Lung (tissue), 12 donors: ENCODE measurements around the gene MYZAP. TPM values are rescaled to one million over a fixed set of nuclear protein-coding genes. Genes with fewer than 3 reads are reported as not detected.

Experiments used
- ATAC-seq: fragments of 200-7000 bp; cut with Tn5 transposase; one replicate; pipeline ENCODE4 v1.9.1; 2020; ENCODE audit warnings: moderate number of reproducible peaks; ENCODE audit not compliant: insufficient read depth, low FRiP score
- DNase-seq, 3 donors: peaks; one replicate each; pipeline ENCODE4 v3.0.0-alpha.2; 2013 to 2017
- H3K27ac ChIP-seq, 2 donors: one replicate each; pipeline ENCODE4 v1.5.1; 2013; ENCODE audit warnings: mild to moderate bottlenecking in 2 of 2, moderate library complexity in 2 of 2, control low read depth in 1 of 2, inconsistent platforms in 1 of 2, low read depth in 1 of 2, low read length in 1 of 2
- H3K27me3 ChIP-seq, 3 donors: one replicate each; pipeline ENCODE4 v1.5.1; 2013; ENCODE audit warnings: low read length in 2 of 3; ENCODE audit not compliant: control insufficient read depth in 3 of 3, insufficient read depth in 3 of 3
- H3K36me3 ChIP-seq, 4 donors: one replicate each; pipeline ENCODE4 v1.5.1; 2013; ENCODE audit warnings: low read length in 4 of 4, mild to moderate bottlenecking in 1 of 4, moderate library complexity in 1 of 4; ENCODE audit not compliant: control insufficient read depth in 4 of 4, insufficient read depth in 4 of 4
- H3K4me1 ChIP-seq, 5 donors: one replicate each; pipeline ENCODE4 v1.5.1; 2013; ENCODE audit warnings: low read length in 5 of 5, mild to moderate bottlenecking in 2 of 5, moderate library complexity in 1 of 5; ENCODE audit not compliant: control insufficient read depth in 5 of 5, insufficient read depth in 5 of 5
- H3K4me3 ChIP-seq: one replicate; pipeline ENCODE4 v1.5.1; 2013; ENCODE audit warnings: mild to moderate bottlenecking, control low read depth, moderate library complexity
- H3K9ac ChIP-seq, 2 donors: one replicate each; pipeline ENCODE4 v1.5.1; 2013; ENCODE audit warnings: low read length in 2 of 2, control low read depth in 1 of 2; ENCODE audit not compliant: insufficient read depth in 1 of 2
- H3K9me3 ChIP-seq, 4 donors: one replicate each; pipeline ENCODE4 v1.5.1; 2013; ENCODE audit warnings: low read length in 3 of 4, mild to moderate bottlenecking in 1 of 4, moderate library complexity in 1 of 4; ENCODE audit not compliant: control insufficient read depth in 4 of 4, insufficient read depth in 3 of 4
- WGBS, 2 donors: extraction: QIAGEN DNeasy Blood & Tissue Kit; methylation state at CpG; one replicate each; pipeline ENCODE4 v1.1.7; 2013; 5-methylcytosine and 5-hydroxymethylcytosine counted together
- polyA plus RNA-seq, 2 donors: library from polyadenylated mRNA; stranded (reverse); fragments of 200-250 nt; gene quantifications; one replicate each; pipeline ENCODE4 v1.2.1, GENCODE V29; 2013
- total RNA-seq, 2 donors: library from RNA; depleted of rRNA in 1 of 2; stranded (reverse); fragments of >200 nt in 1 of 2; gene quantifications; one replicate each; pipeline ENCODE4 v1.2.1, GENCODE V29; 2014 to 2021
- TF ChIP-seq, protein P1 (sequence below): IDR thresholded peaks from 2 replicates; pipeline ENCODE4 v1.5.1; 2012; ENCODE audit warnings: mild to moderate bottlenecking; ENCODE audit errors: control extremely low read depth, extremely low read depth
- donor health status: control.
- donor health status: control.
- donor health status: Bipolar disorder and iron deficiency.
- donor health status: healthy.
- donor health status: DM: yes; HTN: yes; CAD: no.

The MYZAP gene
- total and polyA plus RNA-seq, 4 donors: 6.9 to 36.9 (median 11.6) TPM

DNA sequence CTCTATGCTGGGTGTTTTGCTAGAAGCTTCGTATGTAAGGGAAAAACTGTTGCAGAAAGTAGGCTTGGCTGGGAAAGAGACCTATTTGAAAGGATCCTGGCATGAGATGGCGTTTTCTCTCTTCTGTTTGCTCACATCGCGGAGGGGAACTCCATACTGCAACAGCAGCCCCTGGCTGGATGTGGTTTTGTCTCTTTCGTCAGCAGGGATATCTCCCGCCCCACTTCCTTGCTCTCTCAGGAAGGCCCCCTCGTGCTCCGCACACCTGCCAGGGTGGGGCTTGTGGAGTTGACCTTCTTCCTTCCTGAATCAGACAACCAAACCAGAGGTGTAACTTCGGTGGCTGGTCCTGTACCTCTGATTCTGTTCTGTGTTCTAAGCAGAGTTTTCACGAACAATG is 26.4 kb upstream of the MYZAP start:
- peaks cover 0 to 17% (median 3%) of the 10 kb centered on the region in 5 donors for H3K4me1 ChIP-seq
- H3K27ac ChIP-seq: peak overlapping the region; percentile 18 to 84
- ATAC-seq (no peak), DNase-seq (peak in 2 of 3 donors; percentile 57 to 68)
- TF ChIP-seq, protein P1, sequence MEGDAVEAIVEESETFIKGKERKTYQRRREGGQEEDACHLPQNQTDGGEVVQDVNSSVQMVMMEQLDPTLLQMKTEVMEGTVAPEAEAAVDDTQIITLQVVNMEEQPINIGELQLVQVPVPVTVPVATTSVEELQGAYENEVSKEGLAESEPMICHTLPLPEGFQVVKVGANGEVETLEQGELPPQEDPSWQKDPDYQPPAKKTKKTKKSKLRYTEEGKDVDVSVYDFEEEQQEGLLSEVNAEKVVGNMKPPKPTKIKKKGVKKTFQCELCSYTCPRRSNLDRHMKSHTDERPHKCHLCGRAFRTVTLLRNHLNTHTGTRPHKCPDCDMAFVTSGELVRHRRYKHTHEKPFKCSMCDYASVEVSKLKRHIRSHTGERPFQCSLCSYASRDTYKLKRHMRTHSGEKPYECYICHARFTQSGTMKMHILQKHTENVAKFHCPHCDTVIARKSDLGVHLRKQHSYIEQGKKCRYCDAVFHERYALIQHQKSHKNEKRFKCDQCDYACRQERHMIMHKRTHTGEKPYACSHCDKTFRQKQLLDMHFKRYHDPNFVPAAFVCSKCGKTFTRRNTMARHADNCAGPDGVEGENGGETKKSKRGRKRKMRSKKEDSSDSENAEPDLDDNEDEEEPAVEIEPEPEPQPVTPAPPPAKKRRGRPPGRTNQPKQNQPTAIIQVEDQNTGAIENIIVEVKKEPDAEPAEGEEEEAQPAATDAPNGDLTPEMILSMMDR: no peak
- H3K27me3 ChIP-seq: no peaks in the 10 kb centered on the region
- H3K9me3 ChIP-seq: no peaks in the 10 kb centered on the region
- no peak overlapping the region for H3K9ac ChIP-seq
- WGBS, 2 donors: 8 to 25% methylated on average over 10 of the region's 10 CpGs
- no peaks in the 10 kb centered on the region for H3K36me3 ChIP-seq
- no peak overlapping the region for H3K4me3 ChIP-seq

DNA sequence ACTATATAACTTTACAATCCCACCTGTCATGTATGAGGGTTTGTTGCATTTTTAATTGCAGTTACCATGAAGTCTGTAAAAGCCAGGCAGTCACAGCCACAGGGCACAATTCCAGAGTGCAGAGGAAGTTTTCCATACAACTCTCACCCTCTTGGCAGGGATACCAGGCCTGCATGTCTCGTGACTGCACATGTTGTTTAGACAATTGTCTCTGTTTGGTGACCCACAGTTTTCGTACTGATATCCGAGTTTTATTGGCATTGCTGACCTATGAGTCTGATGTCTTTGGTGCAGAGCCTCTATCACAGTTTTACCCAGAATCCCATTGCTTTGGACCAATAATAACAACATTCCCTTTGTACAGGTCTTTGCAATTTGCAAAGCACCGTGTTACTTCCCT is 24.9 kb upstream of the MYZAP start:
- Histone ChIP-seq H3K27me3 (no peaks in the 10 kb centered on the region), H3K27ac (peak overlapping the region in 1 of 2 donors; percentile 76), H3K36me3 (no peaks in the 10 kb centered on the region), H3K4me1 (peaks cover 0 to 11% (median 0%) of the 10 kb centered on the region in 5 donors), H3K9ac (no peak overlapping the region), H3K4me3 (no peak overlapping the region), H3K9me3 (no peaks in the 10 kb centered on the region)
- ATAC-seq (no peak), DNase-seq (peak in 1 of 3 donors; percentile 47)
- 57 to 64% methylated on average over 4 of the region's 4 CpGs for WGBS, 2 donors
- TF ChIP-seq, protein P1: no peak

DNA sequence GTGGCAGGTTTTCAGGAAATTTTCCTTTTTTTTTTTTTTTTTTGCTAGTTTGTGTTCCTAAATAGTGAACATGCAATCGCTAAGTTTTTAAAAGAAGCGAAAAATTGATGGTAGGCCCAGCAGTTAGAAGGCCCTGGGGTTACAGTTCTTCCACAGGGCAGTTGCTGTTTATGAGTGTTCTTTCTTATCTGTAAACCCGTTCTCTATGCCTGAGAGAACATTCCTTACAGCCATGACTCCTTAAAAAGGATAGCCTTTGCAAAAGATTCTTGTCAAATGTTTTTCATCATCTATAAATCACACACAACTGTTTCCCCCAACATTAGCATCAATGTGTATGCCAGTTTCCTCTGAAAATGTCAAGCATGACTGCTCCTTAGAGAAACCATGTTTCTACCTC is 23.8 kb upstream of the MYZAP start:
- no peak for ATAC-seq
- H3K9ac ChIP-seq: no peak overlapping the region
- H3K4me1 ChIP-seq: peaks cover 0 to 11% (median 0%) of the 10 kb centered on the region in 5 donors
- peak overlapping the region in 1 of 2 donors; percentile 40 for H3K27ac ChIP-seq
- TF ChIP-seq, protein P1: no peak
- H3K9me3 ChIP-seq: no peaks in the 10 kb centered on the region
- no peak for DNase-seq
- H3K36me3 ChIP-seq: no peaks in the 10 kb centered on the region
- H3K27me3 ChIP-seq: no peaks in the 10 kb centered on the region
- WGBS, 2 donors: 88 to 93% methylated on average over 3 of the region's 3 CpGs
- no peak overlapping the region for H3K4me3 ChIP-seq

DNA sequence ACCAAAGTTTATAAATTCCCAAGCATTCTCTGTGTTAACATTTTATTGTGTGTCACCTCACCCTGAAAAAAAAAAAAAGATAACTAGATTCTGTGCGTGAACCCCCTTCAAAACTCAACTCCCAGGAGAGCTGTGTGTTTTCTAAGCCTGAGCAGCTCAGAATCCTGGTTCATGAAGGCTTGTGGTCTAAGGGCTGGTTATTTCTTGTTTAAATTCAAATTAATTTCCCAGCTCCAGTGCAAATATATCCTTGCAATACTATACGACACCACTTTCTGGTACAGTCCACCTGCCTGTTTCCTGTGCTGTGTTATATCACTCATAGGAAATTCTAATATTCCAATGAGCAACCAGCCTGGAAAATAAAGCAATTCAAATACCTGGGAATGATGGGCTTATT is 23.4 kb upstream of the MYZAP start:
- no peak for DNase-seq
- H3K27ac ChIP-seq: peak overlapping the region in 1 of 2 donors; percentile 40
- TF ChIP-seq, protein P1: no peak
- no peak overlapping the region for H3K9ac ChIP-seq
- H3K4me1 ChIP-seq: peaks cover 0 to 11% (median 1%) of the 10 kb centered on the region in 5 donors
- no peak overlapping the region for H3K4me3 ChIP-seq
- H3K27me3 ChIP-seq: no peaks in the 10 kb centered on the region
- H3K36me3 ChIP-seq: no peaks in the 10 kb centered on the region
- no peak for ATAC-seq
- H3K9me3 ChIP-seq: no peaks in the 10 kb centered on the region
- 80 to 91% methylated on average over 2 of the region's 2 CpGs for WGBS, 2 donors
